HG02588 (cell line): ENCODE measurements around the gene SORL1.
"Not testable (repeated sequence)": the region's sequence is repeated elsewhere in the genome, so short reads cannot be mapped to it uniquely, and the experiment has no call there.

ENCODE experiments used
- ATAC-seq: cut with Tn5 transposase; IDR thresholded peaks from one replicate; pipeline ENCODE4 v1.9.1; 2021; ENCODE audit warnings: mild to moderate bottlenecking, moderate library complexity; ENCODE audit not compliant: unreplicated experiment

Gene SORL1

DNA sequence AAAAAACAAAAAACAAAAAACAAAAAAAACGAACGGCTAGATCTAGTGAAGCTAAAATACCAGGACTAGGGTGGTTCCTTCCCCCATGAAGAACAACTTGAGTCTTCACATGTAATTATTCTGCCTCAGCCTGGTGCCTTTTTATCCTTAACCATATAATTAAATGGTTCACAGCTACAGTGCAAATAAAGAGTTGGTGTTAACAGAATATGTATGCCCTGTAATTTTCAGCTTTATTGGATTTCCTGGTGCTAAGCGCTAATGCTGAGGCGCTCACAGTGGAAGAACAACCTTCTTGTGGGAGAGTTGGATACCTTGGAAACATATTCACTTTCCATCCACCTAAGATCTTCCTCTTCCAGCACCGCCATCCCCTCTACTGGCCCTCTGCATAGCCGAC is 159.1 kb downstream of the SORL1 start:
- no peak for ATAC-seq

DNA sequence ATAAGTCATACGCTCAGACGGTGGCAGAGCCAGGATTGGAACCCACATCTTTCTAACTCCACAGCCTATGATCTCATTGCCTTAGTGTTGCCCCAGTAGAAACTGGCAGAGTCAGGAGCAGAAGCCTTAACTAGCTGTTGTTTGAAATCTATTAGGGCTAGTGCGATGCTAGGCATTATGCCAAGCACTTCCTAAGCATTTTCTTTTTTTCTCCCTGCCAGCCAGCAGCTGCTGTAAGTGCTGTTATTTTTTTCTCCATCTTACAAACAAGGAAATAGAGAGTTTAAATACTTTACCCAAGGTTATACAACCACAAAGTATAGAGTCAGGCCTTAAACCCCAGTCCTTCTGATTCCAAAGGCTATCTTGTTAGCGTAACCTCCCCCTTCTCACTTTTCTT is 161.6 kb downstream of the SORL1 start:
- ATAC-seq, result no peak

DNA sequence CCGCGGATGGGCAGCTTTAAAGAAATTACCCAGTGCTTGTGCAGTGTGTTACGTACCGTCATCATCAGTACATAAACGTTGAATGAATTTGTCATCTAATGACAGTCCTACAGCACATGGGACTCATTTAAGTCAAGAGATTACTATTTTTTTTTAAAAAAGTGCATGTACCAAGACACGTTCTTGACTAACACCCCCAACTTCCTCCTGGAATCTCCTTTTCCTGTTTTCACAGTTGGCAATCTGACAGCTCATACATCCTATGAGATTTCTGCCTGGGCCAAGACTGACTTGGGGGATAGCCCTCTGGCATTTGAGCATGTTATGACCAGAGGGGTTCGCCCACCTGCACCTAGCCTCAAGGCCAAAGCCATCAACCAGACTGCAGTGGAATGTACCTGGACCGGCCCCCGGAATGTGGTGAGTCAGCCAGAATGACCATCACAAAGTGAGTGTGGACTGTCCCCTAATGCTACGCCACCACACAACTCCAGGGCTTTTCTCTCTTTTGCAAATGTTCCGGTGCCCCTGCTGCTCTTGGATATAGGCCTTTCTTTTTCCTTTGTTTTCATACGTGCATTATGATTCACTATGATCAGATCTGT is 162.6 kb downstream of the SORL1 start:
- ATAC-seq, result no peak

DNA sequence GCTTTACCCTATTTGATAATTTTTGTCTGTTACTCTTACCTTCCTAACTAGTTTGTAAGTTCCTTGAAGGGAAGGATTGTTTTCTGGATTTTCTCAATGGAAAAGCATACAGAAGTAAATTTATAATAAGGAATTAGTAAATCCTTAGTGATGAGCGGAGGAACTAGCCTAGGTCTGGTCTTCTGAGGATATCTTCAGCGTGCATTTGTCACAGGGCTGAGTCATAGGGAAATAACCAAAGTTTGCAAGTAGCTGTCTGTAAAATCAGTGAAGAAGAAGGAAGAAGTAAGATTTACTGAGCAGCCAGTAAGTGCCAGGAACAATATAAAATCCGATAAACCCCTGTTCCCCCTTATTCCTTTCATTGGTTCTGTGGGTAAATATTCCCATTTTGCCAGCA is 163.4 kb downstream of the SORL1 start:
- no peak for ATAC-seq

GRCh38 chr11:121618516-121618915 is 166.4 kb downstream of the SORL1 start:
- no peak for ATAC-seq

DNA sequence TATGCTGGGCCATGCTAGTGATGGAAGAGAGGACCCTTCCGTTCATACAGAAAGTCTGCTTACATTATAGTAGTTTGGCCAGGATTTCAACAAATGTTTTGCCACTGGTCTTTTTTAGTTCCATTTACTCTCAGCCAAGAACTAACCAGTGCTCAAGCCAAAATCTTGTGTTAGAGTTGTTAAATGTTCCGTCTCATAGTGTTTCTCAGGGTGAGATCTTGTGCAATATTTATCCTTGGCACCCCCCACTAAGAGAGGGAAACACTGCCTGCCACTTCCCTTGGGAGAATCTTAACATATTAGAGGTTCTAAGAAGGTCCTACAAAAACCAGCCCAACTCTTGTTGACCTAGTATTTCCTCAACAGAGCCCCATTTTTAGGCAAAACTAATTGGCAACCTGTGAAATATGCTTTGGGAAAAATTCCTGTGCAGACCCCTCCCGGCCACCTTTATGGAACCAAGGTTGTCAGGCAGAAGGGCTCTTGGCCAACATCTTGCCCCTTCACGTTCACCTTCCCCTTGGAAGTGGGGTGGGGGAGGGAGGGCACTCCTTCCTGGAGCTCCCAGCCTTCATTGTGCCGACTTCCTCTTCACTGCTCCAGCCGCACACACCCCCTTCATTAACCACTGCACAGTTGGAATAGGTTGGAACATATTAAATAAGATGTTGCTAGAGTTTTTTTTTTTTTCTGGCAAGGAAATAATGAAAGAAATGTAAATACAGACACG is 173.8 kb downstream of the SORL1 start:
- no peak for ATAC-seq

GRCh38 chr11:121626507-121626875 is 174.4 kb downstream of the SORL1 start:
- ATAC-seq, result no peak

DNA sequence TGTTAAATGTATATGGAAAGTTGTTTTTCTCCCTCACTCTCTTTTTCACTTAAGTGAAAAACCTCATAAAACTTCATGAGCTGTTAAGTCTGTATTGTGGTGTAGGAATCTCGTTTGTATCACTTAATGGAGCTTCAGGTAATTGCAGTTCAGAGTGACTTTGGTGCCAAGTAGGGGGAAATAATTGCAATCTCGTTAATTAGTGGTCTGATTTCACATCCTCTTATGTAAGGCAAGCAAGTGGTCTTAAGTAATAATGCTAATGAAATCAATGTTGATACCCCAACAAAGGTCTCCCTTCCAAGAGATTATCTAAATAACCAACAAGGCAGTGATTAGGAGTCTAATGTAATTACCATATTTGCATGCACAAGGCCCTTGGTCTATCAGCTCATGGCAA is 174.9 kb downstream of the SORL1 start:
- ATAC-seq, result no peak

- no peak for ATAC-seq
These were observed 177.9 kb downstream of the SORL1 start for GRCh38 chr11:121630041-121630440.

- no peak for ATAC-seq
These were observed 179.3 kb downstream of the SORL1 start for GRCh38 chr11:121631456-121631855.

GRCh38 chr11:121634273-121634672 is 182.2 kb downstream of the SORL1 start:
- no peak for ATAC-seq

GRCh38 chr11:121634889-121635288 is 182.8 kb downstream of the SORL1 start:
- ATAC-seq, result no peak

DNA sequence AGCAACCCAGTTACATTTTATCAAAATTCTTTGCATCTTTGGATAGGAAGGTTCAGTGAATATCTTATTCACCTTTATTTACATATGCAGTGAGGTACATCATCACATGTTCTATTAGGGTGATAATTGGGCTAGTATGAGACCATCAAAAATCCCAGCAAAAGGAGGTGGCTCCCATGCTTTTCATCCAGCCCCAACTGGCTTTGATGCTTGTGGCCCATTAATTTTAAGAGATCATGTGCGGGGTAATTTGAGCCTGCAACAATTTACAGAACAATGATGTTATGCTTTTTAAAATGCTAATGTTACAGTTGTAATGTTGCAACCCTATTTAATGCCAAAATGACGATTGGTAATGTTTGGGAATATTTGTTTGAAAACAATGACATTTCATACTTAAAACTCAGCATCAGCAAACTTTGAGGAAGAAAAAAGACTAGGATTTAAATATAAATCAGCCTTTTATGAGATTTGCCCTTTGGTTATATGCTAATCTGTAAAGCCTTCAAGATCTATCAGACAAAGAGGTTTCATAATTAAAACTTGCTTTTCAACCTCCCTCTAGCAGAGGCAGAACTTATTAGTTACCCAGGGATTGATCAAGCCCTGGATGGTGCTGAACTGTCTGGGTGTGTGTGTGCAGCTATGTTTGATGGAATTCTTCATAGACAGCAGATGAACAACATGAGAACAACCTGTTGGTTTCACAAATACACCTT is 184.1 kb downstream of the SORL1 start:
- ATAC-seq, result no peak

- no peak for ATAC-seq
These were observed 184.7 kb downstream of the SORL1 start for GRCh38 chr11:121636800-121637176.

DNA sequence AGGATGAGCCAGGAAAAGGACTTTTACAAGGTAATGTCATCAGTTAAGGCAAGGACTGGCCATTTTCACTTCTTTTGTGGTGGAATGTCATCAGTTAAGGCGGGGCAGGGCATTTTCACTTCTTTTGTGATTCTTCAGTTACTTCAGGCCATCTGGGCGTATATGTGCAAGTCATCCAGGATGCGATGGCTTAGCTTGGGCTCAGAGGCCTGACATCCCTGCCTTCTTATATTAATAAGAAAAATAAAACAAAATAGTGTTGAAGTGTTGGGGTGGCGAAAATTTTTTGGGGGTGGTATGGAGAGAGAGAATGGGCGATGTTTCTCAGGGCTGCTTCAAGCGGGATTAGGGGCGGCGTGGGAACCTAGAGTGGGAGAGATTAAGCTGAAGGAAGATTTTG is 185.5 kb downstream of the SORL1 start:
- ATAC-seq, result not testable (repeated sequence)

- no peak for ATAC-seq
These were observed 191.5 kb downstream of the SORL1 start for GRCh38 chr11:121643479-121644186.

DNA sequence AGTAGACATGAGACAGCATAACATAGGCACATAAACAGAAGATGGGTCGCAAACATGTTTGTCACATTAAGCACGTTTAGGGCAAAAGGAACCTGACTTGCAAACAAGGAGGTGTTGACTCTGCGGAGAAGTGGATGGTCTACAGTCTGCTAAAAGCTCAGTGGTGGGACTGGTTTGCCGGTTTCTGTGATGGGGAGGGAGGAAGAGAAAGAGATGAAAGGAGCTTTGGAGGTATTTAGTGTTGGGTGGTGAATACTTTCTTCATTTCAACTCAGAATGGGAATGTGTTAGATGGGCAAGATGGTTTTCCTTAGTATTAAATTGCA is 192.0 kb downstream of the SORL1 start:
- no peak for ATAC-seq

GRCh38 chr11:121645001-121645400 is 192.9 kb downstream of the SORL1 start:
- ATAC-seq, result no peak

DNA sequence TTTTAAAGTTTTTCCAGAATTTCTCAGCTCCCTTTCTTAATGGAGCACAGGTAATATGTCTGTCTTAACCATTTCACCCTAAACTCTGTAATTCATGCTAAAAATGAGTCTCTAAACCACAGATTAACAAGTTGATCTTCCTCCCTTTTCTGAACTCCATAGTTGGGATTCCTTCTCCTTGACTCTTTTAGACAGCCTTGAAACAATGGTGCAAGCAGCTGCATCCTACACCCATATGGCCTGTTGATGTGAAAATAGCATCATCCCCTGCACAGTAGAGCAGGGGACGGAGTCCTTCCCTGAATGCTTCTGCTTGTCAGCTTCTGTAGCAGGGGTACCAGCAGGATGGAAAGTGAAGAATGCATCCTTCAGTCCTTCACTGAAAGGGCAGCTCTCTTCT is 193.5 kb downstream of the SORL1 start:
- ATAC-seq, result no peak

DNA sequence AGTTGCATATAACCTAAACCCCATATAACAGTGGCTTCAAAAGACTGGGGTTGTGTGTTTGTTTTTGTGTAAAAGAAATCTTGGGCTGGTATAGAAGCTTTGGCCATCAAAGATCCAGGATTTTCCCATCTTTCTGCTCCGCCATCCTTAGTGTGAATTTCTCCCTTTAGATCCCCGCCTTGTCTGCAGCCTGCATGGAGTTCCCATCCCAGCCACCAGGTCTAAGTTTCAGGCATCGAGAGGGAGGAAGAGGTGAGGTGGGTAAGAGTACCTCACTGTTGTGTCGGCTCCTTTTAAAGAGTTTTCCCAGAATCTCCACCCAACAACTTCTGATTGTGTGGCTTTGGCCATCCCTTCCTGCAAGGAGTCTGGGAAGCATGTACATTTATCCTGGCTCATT is 196.2 kb downstream of the SORL1 start:
- ATAC-seq, result no peak

DNA sequence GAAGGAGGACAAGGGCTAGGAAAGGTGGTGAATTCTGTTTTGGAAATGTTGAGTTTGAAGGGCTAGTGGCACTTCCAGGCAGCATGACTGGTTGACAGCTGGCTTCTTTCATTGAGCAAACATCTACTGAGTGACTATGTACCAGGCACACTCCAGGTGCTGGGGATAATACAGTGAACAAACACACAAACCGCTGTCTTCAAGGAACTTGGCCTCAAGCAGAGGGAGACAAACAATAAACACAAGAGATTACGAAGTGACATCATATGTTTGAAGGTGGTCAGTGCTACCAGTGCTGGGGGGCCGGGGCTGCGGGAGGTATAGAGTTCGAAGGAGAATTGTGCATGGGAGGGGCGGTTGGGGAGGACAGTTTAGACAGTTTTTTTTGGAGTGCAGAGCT is 197.7 kb downstream of the SORL1 start:
- no peak for ATAC-seq
